H9 (cell line): ENCODE results near the gene MAPT. TPM values are rescaled to one million over a fixed set of nuclear protein-coding genes. Genes with fewer than 3 reads are reported as not detected.
A peak's percentile ranks its signal among the peaks of the same experiment; 100 is the strongest.

Experiments used
- DNase-seq: peaks from one replicate; pipeline ENCODE4 v3.0.0-alpha.2; 2017
- H2AFZ ChIP-seq: one replicate; pipeline ENCODE4 v1.6.1; 2013; ENCODE audit warnings: mild to moderate bottlenecking, low read length, control low read depth, moderate library complexity
- H2AK5ac ChIP-seq: 2 replicates; pipeline ENCODE4 v1.6.1; 2013; ENCODE audit warnings: low read length, control low read depth, mixed read lengths; ENCODE audit not compliant: insufficient read length
- H2BK120ac ChIP-seq: one replicate; pipeline ENCODE4 v1.6.1; 2013; ENCODE audit warnings: low read depth, mild to moderate bottlenecking, low read length, control low read depth, inconsistent platforms; ENCODE audit not compliant: poor library complexity, severe bottlenecking
- H2BK12ac ChIP-seq: 2 replicates; pipeline ENCODE4 v1.6.1; 2013; ENCODE audit warnings: low read length, control low read depth, mixed read lengths, low read depth; ENCODE audit not compliant: insufficient read length
- H2BK15ac ChIP-seq: 2 replicates; pipeline ENCODE4 v1.6.1; 2013; ENCODE audit warnings: low read depth, low read length, control low read depth
- H2BK20ac ChIP-seq: one replicate; pipeline ENCODE4 v1.6.1; 2013; ENCODE audit warnings: low read depth, mild to moderate bottlenecking, low read length, control low read depth, inconsistent platforms; ENCODE audit not compliant: poor library complexity, severe bottlenecking
- H2BK5ac ChIP-seq: 2 replicates; pipeline ENCODE4 v1.6.1; 2013; ENCODE audit warnings: low read length, control low read depth, mixed read lengths; ENCODE audit not compliant: insufficient read length
- H3K14ac ChIP-seq: 2 replicates; pipeline ENCODE4 v1.6.1; 2013; ENCODE audit warnings: low read length, control low read depth; ENCODE audit not compliant: insufficient read depth
- H3K18ac ChIP-seq: 2 replicates; pipeline ENCODE4 v1.6.1; 2013; ENCODE audit warnings: low read depth, mild to moderate bottlenecking, mixed read lengths, low read length, control low read depth; ENCODE audit not compliant: insufficient read length
- H3K23ac ChIP-seq: 2 replicates; pipeline ENCODE4 v1.6.1; 2013; ENCODE audit warnings: low read length, control low read depth, mixed read lengths, low read depth; ENCODE audit not compliant: insufficient read length
- H3K23me2 ChIP-seq: 2 replicates; pipeline ENCODE4 v1.6.1; 2013; ENCODE audit warnings: low read depth, mild to moderate bottlenecking, mixed read lengths, low read length, control low read depth; ENCODE audit not compliant: insufficient read length, poor library complexity, severe bottlenecking
- H3K27ac ChIP-seq: 2 replicates; pipeline ENCODE4 v1.5.1; 2013; ENCODE audit warnings: low read length, control low read depth, mixed read lengths, low read depth; ENCODE audit not compliant: insufficient read length
- H3K27me3 ChIP-seq: 2 replicates; pipeline ENCODE4 v1.6.1; 2013; ENCODE audit warnings: low read length, control low read depth, inconsistent platforms; ENCODE audit not compliant: insufficient read depth
- H3K4ac ChIP-seq: 2 replicates; pipeline ENCODE4 v1.6.1; 2013; ENCODE audit warnings: low read depth, mild to moderate bottlenecking, control low read depth, inconsistent platforms, low read length, moderate library complexity
- H3K4me1 ChIP-seq: 2 replicates; pipeline ENCODE4 v1.6.1; 2013; ENCODE audit warnings: low read length, control low read depth, inconsistent platforms; ENCODE audit not compliant: insufficient read depth
- H3K4me2 ChIP-seq: 2 replicates; pipeline ENCODE4 v1.6.1; 2013; ENCODE audit warnings: low read length, control low read depth, mixed read lengths; ENCODE audit not compliant: insufficient read length, insufficient read depth
- H3K56ac ChIP-seq: 2 replicates; pipeline ENCODE4 v1.6.1; 2013; ENCODE audit warnings: low read depth, mild to moderate bottlenecking, mixed read lengths, low read length, control low read depth; ENCODE audit not compliant: insufficient read length
- H3K79me1 ChIP-seq: 2 replicates; pipeline ENCODE4 v1.6.1; 2013; ENCODE audit warnings: low read depth, mild to moderate bottlenecking, moderate library complexity, low read length, control low read depth, inconsistent platforms; ENCODE audit not compliant: insufficient read depth, poor library complexity, severe bottlenecking
- H3K79me2 ChIP-seq: 2 replicates; pipeline ENCODE4 v1.6.1; 2013; ENCODE audit warnings: low read length, control low read depth, inconsistent platforms; ENCODE audit not compliant: insufficient read depth
- H3K9ac ChIP-seq: 2 replicates; pipeline ENCODE4 v1.6.1; 2013; ENCODE audit warnings: low read length, control low read depth, mixed read lengths; ENCODE audit not compliant: insufficient read length; ENCODE audit errors: extremely low read depth
- H3K9me3 ChIP-seq: one replicate; pipeline ENCODE4 v1.6.1; 2013; ENCODE audit warnings: low read depth, low read length, inconsistent platforms; ENCODE audit not compliant: control insufficient read depth
- H3T11ph ChIP-seq: one replicate; pipeline ENCODE4 v1.6.1; 2013; ENCODE audit warnings: mild to moderate bottlenecking, low read length, control low read depth, inconsistent platforms
- H4K20me1 ChIP-seq: one replicate; pipeline ENCODE4 v1.6.1; 2013; ENCODE audit not compliant: control insufficient read depth, insufficient read length, insufficient read depth
- H4K5ac ChIP-seq: 2 replicates; pipeline ENCODE4 v1.6.1; 2013; ENCODE audit warnings: low read depth, mild to moderate bottlenecking, mixed read lengths, low read length, control low read depth; ENCODE audit not compliant: insufficient read length
- H4K8ac ChIP-seq: replicated peaks from 2 replicates; pipeline ENCODE4 v1.6.1; 2013; ENCODE audit warnings: low read length, control low read depth, mixed read lengths, low read depth; ENCODE audit not compliant: insufficient read length
- H4K91ac ChIP-seq: 2 replicates; pipeline ENCODE4 v1.6.1; 2013; ENCODE audit warnings: low read depth, mild to moderate bottlenecking, moderate library complexity, mixed read lengths, low read length, control low read depth; ENCODE audit not compliant: insufficient read length
- H3K27ac Mint-ChIP-seq, 3 experiments: 2 replicates in 2 of 3; 3 replicates in 1 of 3; pipeline ENCODE4 v1.8.0; 2020 to 2021; ENCODE audit warnings: mixed read lengths in 3 of 3, mild to moderate bottlenecking in 1 of 3, moderate library complexity in 1 of 3
- H3K27me3 Mint-ChIP-seq: 2 replicates; pipeline ENCODE4 v1.8.0; 2021; ENCODE audit warnings: low read depth, mild to moderate bottlenecking, moderate library complexity, mixed read lengths
- H3K36me3 Mint-ChIP-seq, 3 experiments: 2 replicates in 2 of 3; 3 replicates in 1 of 3; pipeline ENCODE4 v1.8.0; 2020 to 2021; ENCODE audit warnings: low read depth in 3 of 3, mixed read lengths in 3 of 3; ENCODE audit not compliant: insufficient read depth in 1 of 3
- H3K4me1 Mint-ChIP-seq, 2 experiments: 2 replicates each; pipeline ENCODE4 v1.8.0; 2020; ENCODE audit warnings: mixed read lengths in 2 of 2
- H3K4me3 Mint-ChIP-seq, 2 experiments: 2 replicates in 1 of 2; 3 replicates in 1 of 2; pipeline ENCODE4 v1.8.0; 2020 to 2021; ENCODE audit warnings: mild to moderate bottlenecking in 2 of 2, mixed read lengths in 2 of 2, moderate library complexity in 1 of 2
- H3K9me3 Mint-ChIP-seq, 2 experiments: 2 replicates in 1 of 2; 3 replicates in 1 of 2; pipeline ENCODE4 v1.8.0; 2020; ENCODE audit warnings: mild to moderate bottlenecking in 2 of 2, mixed read lengths in 2 of 2, moderate library complexity in 1 of 2
- WGBS: extraction: QIAGEN DNeasy Blood & Tissue Kit; methylation state at CpG from one replicate; pipeline ENCODE4 v1.1.7; 2013; ENCODE audit warnings: missing lambda C conversion rate, low lambda C conversion rate, mixed read lengths; ENCODE audit not compliant: insufficient read length; ENCODE audit errors: extremely low coverage; 5-methylcytosine and 5-hydroxymethylcytosine counted together
- total RNA-seq: library from RNA; stranded (reverse); gene quantifications from 2 replicates; pipeline ENCODE4 v1.2.1, GENCODE V29; 2021
- TF ChIP-seq, protein P1 (sequence below): fragments of 200-600 bp; sonication (generic); conservative IDR thresholded peaks from 3 replicates; pipeline ENCODE4 v1.8.0; 2021; ENCODE audit warnings: antibody characterized with exemption, mild to moderate bottlenecking

MAPT gene
- total RNA-seq, 1 experiment from 2014 or later, result 1.6 TPM

DNA sequence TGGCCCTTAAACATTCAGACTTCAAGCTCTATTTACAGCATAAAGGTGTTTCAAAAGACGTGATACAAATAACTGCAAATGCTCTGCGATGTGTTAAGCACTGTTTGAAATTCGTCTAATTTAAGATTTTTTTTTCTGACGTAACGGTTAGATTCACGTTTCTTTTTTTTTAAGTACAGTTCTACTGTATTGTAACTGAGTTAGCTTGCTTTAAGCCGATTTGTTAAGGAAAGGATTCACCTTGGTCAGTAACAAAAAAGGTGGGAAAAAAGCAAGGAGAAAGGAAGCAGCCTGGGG lies 681 bp upstream of the MAPT start:
- Mint-ChIP-seq H3K4me1 (peaks cover 18 to 28% of the 10 kb centered on the region in 2 experiments), H3K9me3 (peaks cover 0 to 2% of the 10 kb centered on the region in 2 experiments; a peak in 3 of 5 replicates), H3K36me3 (peaks cover 0 to 2% (median 0%) of the 10 kb centered on the region in 3 experiments; a peak in 2 of 7 replicates), H3K27ac (no peak overlapping the region), H3K27me3 (peaks cover 91% of the 10 kb centered on the region), H3K4me3 (peak overlapping the region; percentile 58 to 72)
- Histone ChIP-seq H3K79me1 (no peaks in the 10 kb centered on the region), H3K23ac (no peak overlapping the region), H3K56ac (no peak overlapping the region), H3T11ph (no peak overlapping the region), H2BK20ac (no peak overlapping the region), H4K20me1 (no peaks in the 10 kb centered on the region), H2AFZ (no peak overlapping the region), H3K27me3 (peaks cover 39% of the 10 kb centered on the region), H2AK5ac (no peak overlapping the region), H3K4me1 (no peaks in the 10 kb centered on the region), H3K4me2 (peak overlapping the region; percentile 63), H3K14ac (peak overlapping the region; percentile 74), H4K5ac (no peak overlapping the region), H2BK120ac (no peak overlapping the region), H3K27ac (no peak overlapping the region), H4K91ac (no peak overlapping the region), H3K79me2 (no peaks in the 10 kb centered on the region), H3K23me2 (peaks cover 26% of the 10 kb centered on the region), H4K8ac (no peak overlapping the region), H3K9me3 (no peaks in the 10 kb centered on the region), H2BK12ac (no peak overlapping the region), H2BK5ac (no peak overlapping the region), H3K18ac (no peak overlapping the region), H3K9ac (no peak overlapping the region), H2BK15ac (no peak overlapping the region), H3K4ac (no peak overlapping the region)
- no peak for DNase-seq
- no CpG with 5 or more reads among the region's 7 CpGs for WGBS
- TF ChIP-seq, protein P1, sequence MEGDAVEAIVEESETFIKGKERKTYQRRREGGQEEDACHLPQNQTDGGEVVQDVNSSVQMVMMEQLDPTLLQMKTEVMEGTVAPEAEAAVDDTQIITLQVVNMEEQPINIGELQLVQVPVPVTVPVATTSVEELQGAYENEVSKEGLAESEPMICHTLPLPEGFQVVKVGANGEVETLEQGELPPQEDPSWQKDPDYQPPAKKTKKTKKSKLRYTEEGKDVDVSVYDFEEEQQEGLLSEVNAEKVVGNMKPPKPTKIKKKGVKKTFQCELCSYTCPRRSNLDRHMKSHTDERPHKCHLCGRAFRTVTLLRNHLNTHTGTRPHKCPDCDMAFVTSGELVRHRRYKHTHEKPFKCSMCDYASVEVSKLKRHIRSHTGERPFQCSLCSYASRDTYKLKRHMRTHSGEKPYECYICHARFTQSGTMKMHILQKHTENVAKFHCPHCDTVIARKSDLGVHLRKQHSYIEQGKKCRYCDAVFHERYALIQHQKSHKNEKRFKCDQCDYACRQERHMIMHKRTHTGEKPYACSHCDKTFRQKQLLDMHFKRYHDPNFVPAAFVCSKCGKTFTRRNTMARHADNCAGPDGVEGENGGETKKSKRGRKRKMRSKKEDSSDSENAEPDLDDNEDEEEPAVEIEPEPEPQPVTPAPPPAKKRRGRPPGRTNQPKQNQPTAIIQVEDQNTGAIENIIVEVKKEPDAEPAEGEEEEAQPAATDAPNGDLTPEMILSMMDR, result no peak
